GM19351 (cell line): ENCODE results near the gene SLCO2A1.

Experiments
- ATAC-seq: cut with Tn5 transposase; IDR thresholded peaks from one replicate; pipeline ENCODE4 v1.9.1; 2021; ENCODE audit warnings: mild to moderate bottlenecking, moderate library complexity; ENCODE audit not compliant: unreplicated experiment

SLCO2A1 gene

DNA sequence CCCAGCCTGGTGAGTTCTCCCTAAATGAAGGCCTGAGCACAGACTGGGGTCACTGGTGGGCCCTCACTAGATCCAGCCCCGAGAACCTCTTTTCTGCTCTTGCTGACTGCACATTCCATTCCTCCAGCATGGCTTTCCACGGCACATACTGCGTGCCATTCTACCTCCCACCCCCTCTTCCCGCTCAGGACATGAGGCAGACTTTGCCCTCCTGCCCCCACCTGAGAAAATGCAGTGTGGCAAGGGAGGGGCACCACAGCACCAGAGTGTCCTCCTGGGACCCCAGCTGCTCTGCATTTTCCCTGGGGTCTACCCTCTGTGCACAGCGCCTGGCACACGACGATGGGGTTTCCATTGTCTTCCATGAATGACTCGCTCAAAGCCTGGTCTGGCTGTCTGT is 6.1 kb upstream of the SLCO2A1 start:
- no peak for ATAC-seq

DNA sequence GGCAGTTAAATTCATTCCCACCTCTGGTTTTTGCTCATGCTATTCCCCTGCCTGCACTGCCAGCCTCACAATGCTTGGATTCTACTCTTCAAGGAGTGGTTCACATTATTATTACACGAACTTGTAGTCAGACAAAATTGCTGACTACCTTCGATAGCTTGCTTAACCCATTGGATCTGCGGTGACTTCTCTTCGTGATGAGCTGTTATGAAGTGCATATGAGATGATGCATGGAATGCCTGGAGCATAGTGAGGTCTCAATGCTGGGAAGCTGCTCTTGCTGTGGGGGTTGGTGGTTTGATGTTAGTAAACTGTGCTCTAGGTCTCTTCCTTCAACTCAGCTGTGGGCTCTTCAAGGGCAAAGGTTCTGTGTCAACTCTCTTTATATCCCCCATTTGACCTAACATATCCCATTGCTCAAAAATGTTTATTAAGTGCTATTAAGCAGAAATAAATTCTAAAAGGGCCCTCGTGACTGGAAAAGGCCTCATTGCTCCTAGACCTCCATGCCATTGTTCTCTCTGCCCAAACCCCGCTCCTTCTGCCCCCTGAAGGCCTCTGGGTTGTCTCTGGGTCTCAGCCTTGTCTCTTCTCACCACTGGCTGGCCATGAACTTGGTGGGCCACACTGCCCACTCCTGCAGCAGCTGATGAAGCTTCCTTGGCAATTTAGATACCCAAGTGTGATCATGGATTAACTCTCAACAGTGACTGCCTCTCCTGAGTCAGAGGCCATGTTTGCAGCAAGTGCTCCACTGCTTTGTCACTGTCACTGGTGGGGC is 4.5 kb upstream of the SLCO2A1 start:
- no peak for ATAC-seq

DNA sequence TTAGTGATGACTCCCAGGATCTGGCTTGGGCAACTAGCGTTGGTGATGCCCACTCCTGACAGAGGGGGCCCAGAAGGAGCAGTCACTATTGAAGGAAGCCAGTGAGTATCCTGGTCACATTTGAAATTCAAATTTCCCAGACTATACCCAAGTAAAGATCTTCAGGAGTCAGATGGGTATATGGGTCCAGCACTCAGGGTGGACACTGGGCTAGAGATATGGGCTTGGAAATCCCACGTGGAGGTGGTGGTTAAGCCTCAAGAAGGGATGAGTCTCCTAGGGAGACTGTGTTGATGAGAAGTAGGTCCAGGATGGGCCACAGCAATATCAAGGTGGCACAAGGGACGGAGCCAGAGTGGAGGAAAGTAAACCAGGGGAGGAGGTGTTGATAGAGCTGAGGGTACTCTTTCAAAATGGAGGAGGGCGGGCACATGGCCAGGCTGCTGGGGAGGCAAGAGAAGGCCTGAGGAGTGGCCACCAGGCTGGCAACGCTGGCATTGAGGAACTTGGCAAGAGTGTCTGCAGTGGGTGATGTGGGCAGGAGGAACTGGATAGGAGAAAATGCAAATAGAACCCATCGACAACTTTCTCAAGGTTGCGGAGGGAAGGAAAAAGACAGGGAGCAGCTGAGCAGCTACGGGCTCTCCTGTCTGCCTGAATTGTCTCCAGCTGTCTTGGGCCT is 3.7 kb upstream of the SLCO2A1 start:
- ATAC-seq: no peak

DNA sequence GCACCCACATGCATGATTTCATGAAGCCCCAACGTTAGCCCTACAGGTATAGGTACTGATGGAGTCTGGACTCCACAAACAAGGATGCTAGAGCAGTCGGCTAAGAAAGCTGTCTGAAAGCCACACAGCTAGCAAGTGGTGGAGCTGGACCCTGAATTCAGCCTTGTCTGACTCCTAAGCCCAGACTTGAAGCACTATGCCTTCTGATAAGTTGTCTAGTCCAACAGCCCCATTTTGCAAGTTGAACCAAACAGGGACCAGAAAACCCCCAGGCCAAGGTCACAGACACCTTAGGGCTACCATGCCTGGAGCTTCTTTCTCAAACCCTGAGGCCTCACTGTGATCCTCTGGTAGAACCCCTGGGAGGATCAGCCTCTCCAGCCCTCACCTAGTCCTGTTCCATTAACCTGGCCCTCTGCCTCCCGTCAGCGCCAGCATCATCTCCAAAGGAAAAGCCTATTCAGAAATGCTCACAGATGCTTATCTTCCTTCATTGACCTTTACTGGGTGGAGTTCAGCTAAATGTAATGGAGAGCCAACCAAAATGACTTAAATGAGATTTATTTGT is 1.7 kb upstream of the SLCO2A1 start:
- ATAC-seq: no peak

DNA sequence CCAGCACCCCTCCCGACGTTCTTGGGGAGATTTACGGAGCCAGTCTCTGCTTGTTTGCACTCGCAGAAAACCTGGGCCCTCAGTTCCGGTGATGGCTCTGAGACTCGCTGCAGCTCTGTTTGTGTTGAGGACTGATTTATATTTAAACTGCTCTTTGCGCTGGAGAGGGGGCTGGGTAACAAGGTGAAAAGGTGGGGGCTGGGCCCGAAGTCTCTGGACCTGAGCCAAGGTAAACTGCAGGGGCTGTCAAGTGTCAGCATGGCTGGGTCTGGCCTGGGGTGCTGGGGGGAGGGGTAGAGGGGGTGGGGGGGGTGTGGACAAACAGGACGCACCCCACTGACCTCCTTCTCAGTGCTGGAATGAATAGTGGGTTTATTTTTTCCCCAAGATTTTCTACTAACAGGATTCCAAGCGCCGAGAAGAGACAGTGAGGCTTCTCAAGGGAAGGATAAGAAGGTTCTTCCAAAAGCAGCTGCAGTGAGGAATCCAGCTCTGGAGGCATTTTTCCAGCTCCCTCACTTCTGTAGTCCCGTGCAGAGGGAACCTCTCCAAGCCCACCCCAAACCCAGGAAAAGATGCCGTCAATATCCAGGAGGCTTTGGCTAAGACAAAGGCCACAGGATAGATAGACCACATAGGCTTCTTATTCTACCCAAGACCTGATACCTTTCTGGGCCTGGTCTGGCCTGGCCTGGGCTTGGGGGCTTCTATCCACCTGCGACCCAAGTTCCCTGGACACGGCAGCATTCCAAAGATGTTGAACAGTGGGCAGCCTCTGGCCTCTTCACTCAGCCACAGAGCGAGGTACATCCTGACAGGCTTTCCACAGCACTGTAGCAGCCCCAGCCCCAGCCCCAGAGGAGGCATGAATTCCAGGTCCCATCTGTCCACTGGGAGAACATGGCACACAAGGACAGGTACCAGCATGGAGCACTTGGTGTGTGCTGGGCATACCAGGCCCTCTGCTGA is 938 bp upstream of the SLCO2A1 start:
- ATAC-seq: no peak

DNA sequence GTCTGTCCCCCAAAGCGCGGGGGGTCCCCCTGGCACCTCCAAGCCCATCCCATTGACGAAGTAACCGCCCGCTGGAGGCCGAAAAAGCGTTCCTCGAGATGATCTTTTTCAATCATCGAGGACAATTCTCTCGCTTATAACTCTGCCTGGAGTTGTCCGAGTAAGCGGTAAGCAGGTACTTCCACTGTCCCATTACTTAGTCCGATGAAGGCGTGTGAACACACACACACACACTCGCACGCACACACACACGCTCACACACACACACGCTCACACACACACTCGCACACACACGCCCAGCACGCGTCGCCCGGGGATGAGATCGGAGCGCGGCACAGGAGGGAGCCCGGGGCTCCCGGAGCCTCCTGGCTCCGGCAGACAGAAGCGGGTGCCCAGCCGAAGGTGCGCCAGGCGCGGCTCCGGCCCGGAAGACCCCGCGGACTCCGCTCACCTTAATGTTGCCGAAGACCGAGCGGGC is 430 bp downstream of the SLCO2A1 start:
- no peak for ATAC-seq

DNA sequence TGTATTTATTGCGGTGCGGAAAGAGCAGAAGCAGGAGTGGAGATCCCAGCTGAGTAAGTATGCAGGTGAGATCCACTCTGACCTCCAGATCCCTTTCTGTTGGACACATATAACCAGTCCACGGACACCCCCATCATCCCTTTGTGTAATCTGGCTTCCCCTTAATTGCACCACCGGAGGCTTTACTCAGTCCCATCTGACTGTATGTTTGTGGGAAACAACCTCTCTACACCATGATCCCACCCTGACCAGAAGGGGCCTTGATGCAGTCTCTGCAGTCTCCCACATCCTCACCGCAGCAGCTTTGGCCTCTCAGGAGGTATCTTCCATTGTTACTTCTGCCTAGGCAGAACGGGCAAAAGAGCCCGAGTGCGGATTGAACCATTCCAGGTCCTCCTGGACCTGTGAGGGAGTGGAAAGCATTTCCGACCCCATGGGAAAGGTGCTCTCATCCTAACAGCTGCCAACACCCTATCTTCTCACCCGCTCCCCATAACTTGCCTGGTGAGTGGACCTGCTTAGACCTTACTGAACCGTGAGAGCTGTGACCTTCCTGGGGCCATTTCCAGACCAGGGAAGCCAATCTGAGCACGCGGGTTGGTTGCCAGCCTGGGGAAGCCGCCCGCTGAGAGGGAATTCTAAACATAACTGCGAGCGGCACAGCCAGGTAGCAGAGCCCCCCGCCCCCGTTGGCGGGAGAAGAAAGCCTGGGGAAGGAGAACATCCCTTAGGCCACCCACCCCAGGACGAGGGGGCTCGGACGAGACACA is 1.1 kb downstream of the SLCO2A1 start:
- ATAC-seq: no peak

DNA sequence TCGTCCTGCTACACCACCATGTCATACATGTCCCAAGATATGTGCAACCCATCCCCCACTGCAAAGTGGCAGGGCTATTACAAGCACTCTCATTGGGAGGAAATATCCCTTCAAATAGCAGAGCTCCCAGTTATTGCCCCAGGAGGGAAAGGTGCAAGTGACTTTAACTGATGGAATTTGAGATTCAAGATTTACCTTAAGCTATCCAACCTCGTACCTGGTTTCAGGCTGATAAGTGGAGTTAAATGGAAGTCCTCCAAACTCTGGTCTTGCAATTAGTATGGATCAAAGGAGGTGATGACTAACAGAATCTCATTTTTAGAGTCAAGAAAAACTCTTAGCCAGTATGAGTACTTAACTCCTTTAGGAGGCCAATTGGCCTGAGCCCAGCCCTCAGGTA is 2.1 kb downstream of the SLCO2A1 start:
- ATAC-seq: no peak

DNA sequence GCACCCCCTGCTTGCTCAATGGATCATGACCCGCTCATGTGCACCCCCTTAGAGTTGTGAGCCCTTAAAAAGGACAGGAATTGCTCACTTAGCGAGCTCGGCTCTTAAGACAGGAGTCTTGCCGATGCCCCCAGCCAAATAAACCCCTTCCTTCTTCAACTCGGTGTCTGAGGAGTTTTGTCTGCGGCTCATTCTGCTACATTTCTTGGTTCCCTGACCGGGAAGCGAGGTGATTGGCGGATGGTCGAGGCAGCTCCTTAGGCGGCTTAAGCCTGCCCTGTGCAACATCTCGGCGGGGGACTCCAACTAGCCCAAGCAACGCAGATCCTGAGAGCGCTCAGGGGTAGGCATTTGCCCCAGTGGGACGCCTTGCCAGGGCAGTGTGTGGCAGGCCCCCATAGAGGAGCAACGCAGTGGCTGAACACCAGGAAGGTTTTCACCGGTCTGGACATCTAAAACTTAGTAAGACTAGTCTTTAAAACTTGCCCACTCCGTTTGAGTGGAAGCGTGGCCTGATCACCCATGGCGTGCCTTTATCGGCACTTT is 9.5 kb downstream of the SLCO2A1 start:
- no peak for ATAC-seq

DNA sequence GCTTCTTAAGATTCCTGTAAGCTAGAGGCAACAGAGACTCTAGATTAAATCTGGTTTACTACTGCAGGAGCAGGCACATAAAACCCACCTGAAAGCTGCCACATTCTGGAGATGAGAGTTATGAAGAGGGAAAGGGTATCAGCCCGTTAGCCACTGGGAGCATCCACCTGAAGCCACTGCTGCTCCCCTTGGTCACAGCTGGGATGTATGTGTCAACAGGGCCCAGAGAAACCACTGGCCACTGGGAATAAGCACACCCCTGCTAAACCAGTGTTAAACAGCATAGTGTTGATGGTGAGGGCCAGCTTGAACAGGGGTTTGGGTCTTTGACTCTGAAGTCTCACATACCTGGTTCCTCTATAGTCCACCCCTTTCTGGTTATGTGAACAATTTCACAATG is 10.9 kb downstream of the SLCO2A1 start:
- no peak for ATAC-seq

DNA sequence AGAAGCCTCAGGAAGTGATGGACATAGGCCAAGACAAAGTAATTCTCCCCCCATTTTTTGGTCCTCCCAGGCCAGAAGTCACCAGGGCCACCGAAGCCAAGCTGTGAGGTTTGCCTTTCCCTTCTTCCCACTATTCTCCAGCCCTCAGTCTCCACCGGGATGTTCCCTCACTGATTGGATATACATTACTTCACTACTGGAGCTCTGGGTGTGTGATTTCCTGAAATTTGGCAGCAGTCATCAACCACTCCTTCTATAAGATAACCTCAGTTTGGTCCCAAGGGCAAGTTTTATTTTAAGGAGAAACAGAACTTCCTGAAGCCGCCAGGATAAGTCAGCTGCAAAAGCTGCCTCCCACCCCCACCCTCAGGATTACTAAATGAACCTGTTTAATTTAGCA is 11.3 kb downstream of the SLCO2A1 start:
- ATAC-seq: no peak

DNA sequence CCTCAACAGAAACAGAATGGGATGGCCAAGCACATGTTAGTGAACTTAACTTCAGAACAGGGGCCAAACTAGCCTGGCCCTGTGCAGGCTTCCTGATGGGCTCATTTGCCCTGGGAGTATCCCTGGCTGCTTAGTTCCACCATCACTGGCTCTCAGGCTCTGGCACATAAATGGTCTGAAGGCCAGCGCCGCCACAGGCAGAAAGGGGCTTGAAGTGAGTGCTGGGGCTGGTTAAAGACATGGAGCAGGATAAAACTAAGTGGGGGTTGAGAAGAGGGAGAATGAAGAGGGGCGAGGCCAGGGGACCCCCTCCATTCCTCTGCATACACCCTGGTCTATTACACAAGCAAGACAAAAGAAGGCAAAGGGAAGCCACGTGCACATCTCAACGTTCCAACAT is 12.2 kb downstream of the SLCO2A1 start:
- ATAC-seq: no peak

DNA sequence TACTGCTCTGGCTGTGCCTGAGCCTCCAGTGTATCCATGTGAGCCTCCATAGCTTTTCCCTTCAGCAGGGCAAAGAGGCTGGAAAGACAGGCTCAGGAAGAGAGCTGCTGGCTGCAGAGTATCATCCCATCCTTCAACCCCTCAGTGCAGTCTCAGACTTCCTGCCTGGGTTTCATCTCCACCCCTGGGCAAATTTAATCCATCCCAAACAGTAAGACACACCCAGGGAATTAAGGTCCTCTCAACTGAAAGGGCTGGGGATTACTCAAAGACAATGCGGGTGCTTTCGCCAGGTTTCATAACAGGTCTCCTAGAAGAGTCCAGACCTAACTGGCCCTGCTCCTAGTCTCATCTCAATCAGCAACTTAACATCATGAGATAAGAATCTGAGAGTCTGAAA is 15.5 kb downstream of the SLCO2A1 start:
- ATAC-seq: no peak

DNA sequence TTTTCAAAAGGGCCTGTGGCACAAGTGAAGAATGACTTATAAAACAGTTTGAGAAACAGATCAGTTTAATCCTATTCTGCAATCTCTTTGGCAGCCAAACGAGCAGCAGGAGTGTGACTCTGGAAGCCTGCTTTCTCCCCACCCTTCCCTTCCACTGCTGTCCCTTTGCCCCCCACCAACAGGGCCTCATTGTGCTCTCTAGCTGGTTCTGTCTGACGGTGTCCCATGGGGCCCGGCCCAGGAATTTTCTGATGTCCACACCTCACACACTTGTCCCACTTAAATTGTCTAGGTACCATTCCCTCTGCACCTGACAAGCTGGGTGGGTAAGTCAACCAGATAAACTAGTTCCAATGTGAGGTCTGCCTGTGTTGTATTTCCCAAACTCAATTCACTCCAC is 16.4 kb downstream of the SLCO2A1 start:
- no peak for ATAC-seq

DNA sequence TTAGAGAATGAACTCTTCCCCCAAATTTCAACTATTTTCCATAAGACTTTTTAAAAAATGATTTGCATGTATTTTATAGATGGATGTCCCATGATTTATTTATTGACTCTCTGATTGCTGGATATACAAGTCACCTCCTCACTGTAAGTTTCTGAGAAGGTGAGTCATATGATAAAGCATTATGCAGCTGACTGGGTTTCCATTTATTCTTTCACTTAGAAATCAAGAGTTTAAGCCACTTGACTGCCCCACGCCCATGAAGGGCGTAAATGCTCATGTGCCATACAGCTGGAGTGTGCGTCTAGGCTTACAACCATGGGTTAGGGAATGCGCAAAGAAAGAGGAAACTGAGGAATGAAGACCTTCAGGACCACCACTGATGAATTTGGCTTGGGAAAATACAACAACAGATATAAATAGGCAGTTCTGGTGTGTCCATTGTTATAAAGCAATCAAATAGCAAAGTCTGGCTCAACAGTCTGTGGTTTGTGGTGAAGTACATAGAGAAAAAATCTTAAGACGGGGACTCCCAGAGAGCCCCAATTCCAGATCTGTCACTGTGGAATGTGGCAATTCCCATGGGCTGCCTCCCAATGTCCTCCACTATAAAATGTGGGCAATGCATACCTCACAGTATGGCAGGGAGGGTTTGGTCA is 20.3 kb downstream of the SLCO2A1 start:
- ATAC-seq: no peak

DNA sequence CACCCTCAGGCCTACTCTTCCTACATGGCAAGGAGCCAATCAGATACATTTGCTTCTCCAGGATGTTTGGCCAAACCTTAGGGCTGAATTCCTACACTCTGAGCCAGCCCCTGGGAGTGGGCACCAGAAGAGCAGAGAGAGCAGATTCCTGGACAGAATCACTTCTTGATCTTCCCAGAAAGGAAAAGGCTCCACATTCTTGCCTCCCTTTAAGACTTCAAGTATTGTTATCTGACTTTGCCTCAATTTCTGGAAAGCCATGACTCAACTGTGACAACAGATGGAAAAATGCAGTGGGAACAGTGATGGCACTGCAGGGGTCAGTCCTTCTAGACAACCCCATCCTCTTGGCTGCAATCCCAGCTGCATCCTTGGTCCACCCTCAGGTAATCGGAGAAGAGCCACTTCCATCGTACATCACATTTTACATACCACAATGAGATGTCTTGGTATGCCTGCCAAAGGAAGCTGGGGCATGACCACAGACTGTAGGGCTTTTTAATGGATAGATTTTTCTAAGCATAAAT is 21.0 kb downstream of the SLCO2A1 start:
- no peak for ATAC-seq

DNA sequence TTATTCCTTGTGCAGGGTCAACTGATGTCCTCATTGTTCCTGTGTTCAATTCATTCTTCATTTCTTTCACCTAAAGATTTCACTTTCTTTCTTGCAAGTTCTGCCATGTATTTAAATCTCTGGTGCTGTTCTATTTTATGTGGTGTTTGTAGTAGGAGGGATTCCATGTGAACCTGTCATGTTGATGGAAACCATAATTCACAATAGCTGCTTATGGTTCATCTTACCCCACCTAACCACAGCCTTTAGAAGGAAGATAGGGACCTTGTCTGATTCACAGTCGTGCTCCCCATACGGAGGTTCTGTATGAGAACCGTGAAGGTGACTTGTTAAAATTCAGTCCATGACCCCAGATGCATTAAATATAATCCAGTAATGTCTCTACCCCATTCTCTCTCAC is 21.9 kb downstream of the SLCO2A1 start:
- no peak for ATAC-seq

DNA sequence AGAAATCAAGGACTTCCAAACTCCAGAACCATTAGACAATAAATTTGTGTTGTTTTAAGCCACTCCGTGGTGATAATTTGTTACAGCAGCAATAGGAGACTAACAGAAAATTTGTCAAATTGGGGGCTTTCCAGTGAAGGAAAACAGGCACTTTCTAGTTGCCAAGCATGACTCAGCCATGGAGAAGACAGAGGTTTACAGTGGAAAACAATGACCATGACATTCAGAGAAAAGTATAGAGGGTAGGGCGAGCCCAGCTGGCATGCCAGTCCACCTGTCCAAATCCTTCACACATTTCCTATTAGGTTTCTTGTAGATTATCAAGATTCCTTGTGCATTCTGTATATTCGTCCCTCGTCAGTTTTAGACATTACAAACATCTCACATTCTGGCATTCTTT is 24.9 kb downstream of the SLCO2A1 start:
- ATAC-seq: no peak

DNA sequence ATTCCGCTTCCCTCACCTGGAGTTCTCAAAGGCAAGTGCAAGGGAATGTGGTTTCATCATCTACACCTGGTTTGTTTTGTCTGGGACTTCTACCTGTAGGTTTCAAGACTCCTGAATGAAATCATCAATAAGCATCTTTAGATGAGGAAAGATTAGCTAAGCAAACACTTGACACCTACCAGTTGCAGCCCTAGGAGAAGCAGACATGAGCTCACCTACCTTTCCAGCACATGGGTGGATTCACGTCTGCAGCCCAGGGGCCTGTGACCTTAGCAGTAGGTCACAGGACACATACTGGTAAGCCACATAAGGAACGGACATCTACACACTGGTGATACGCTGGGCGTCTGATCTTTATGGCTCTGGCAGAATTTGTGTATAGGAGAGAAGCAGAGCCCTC is 26.7 kb downstream of the SLCO2A1 start:
- ATAC-seq: no peak
